K562 (cell line): Measurements from ENCODE around the gene GUF1. TPM values are rescaled to one million over a fixed set of nuclear protein-coding genes. Genes with fewer than 3 reads are reported as not detected.
"Not testable (repeated sequence)": the region's sequence is repeated elsewhere in the genome, so short reads cannot be mapped to it uniquely, and the experiment has no call there.

Source experiments
- ATAC-seq: fragments of 200-7000 bp; cut with Tn5 transposase; 3 replicates; pipeline ENCODE4 v1.9.1; 2020; ENCODE audit warnings: moderate library complexity
- BruUV-seq: library from RNA; stranded (reverse); fragments of 400-500 nt; replicated peaks from 2 replicates; lab custom pipeline; 2021; lab: Mats Ljungman, UMichigan
- CTCF ChIA-PET: fragments of 300-600 bp; formaldehyde crosslinking; extraction: SDS; loops from one replicate; lab custom pipeline; 2021; ENCODE audit warnings: low intra/inter-chr PET ratio; lab: Yijun Ruan, JAX
- POLR2A ChIA-PET: fragments of 300-600, 350-650 bp; sonication (Branson Sonifier 250); formaldehyde crosslinking; extraction: SDS; loops from one replicate; lab custom pipeline; 2021; ENCODE audit warnings: antibody characterized with exemption, inconsistent platforms; lab: Yijun Ruan, JAX
- DNase-seq, 4 experiments: peaks; one replicate each; pipeline versions ENCODE4 v3.0.0 to v3.0.0-alpha.2; 2011 to 2018; ENCODE audit warnings: low spot score in 3 of 4, mixed read lengths in 3 of 4; ENCODE audit errors: extremely low read depth in 1 of 4
- FAIRE-seq: peaks from 2 replicates; lab custom pipeline; 2011; peaks lifted over from hg19 to GRCh38; lab: Jason Lieb, UNC
- H2AFZ ChIP-seq: 2 replicates; pipeline ENCODE4 v1.6.0; 2011; ENCODE audit warnings: low read depth, low read length, control low read depth, inconsistent platforms
- H3K27ac ChIP-seq: fragments of 200-600 bp; 3 replicates; pipeline ENCODE4 v1.8.0; 2011; ENCODE audit warnings: low read depth, mild to moderate bottlenecking, control low read depth, inconsistent platforms, low read length, moderate library complexity, mixed read lengths; ENCODE audit errors: extremely low read depth
- H3K27me3 ChIP-seq, 2 experiments: fragments of 300-600 bp in 1 of 2; 2 replicates in 1 of 2; 3 replicates in 1 of 2; pipeline versions ENCODE4 v1.6.0 to v1.8.0; 2011; ENCODE audit warnings: inconsistent platforms in 2 of 2, low read length in 2 of 2, mild to moderate bottlenecking in 1 of 2, mixed read lengths in 1 of 2, moderate library complexity in 1 of 2; ENCODE audit not compliant: control insufficient read depth in 2 of 2, insufficient read depth in 2 of 2
- H3K36me3 ChIP-seq: fragments of 300-600 bp; 3 replicates; pipeline ENCODE4 v1.8.0; 2011; ENCODE audit warnings: mild to moderate bottlenecking, low read length, inconsistent platforms; ENCODE audit not compliant: control insufficient read depth, insufficient read depth
- H3K4me1 ChIP-seq, 2 experiments: fragments of 200-600 bp in 1 of 2; replicated peaks in 1 of 2; 2 replicates in 1 of 2; 3 replicates in 1 of 2; pipeline versions ENCODE4 v1.5.1 to v1.8.0; 2011; ENCODE audit warnings: inconsistent platforms in 2 of 2, low read length in 2 of 2, mild to moderate bottlenecking in 1 of 2, mixed read lengths in 1 of 2, moderate library complexity in 1 of 2; ENCODE audit not compliant: control insufficient read depth in 2 of 2, insufficient read depth in 2 of 2
- H3K4me2 ChIP-seq: 2 replicates; pipeline ENCODE4 v1.6.1; 2011; ENCODE audit warnings: low read length, control low read depth, inconsistent platforms, mixed read lengths; ENCODE audit not compliant: insufficient read depth
- H3K4me3 ChIP-seq: fragments of 200-600 bp; sonication (generic), shearing (Covaris generic); 2 replicates; pipeline ENCODE4 v1.5.1; 2016; ENCODE audit warnings: control low read depth, inconsistent platforms
- H3K79me2 ChIP-seq: fragments of 200-600 bp; 3 replicates; pipeline ENCODE4 v1.8.0; 2011; ENCODE audit warnings: low read length, inconsistent platforms; ENCODE audit not compliant: control insufficient read depth, insufficient read depth
- H3K9ac ChIP-seq, 2 experiments: 2 replicates each; pipeline versions ENCODE4 v1.6.0 to v1.6.1; 2011; ENCODE audit warnings: low read depth in 2 of 2, low read length in 2 of 2, control low read depth in 1 of 2, inconsistent platforms in 1 of 2, mild to moderate bottlenecking in 1 of 2, mixed read lengths in 1 of 2; ENCODE audit not compliant: insufficient read depth in 1 of 2
- H3K9me1 ChIP-seq: one replicate; pipeline ENCODE4 v1.6.0; 2011; ENCODE audit warnings: inconsistent platforms, mild to moderate bottlenecking, low read length, moderate library complexity; ENCODE audit not compliant: control insufficient read depth, insufficient read depth
- H3K9me3 ChIP-seq: replicated peaks from 2 replicates; pipeline ENCODE4 v1.5.1; 2011; ENCODE audit warnings: low read depth, low read length, inconsistent platforms; ENCODE audit not compliant: control insufficient read depth, insufficient read depth
- H4K20me1 ChIP-seq: replicated peaks from 2 replicates; pipeline ENCODE4 v1.6.1; 2011; ENCODE audit warnings: low read length, inconsistent platforms, mixed read lengths; ENCODE audit not compliant: control insufficient read depth, insufficient read depth
- CBX1 ChIP-seq: sonication (generic); IDR thresholded peaks from 2 replicates; pipeline ENCODE4 v1.6.1; 2016; ENCODE audit warnings: antibody characterized with exemption, low read depth, mild to moderate bottlenecking
- CEBPB ChIP-seq: fragments of 450-650 bp; IDR thresholded peaks from 2 replicates; pipeline ENCODE4 v1.6.1; 2016; ENCODE audit warnings: missing genetic modification characterization, missing compliant biosample characterization
- NR2C1 ChIP-seq, 2 experiments: fragments of 450-650 bp; IDR thresholded peaks; 2 replicates each; pipeline ENCODE4 v1.6.1; 2017; ENCODE audit warnings: mild to moderate bottlenecking in 2 of 2, antibody characterized with exemption in 1 of 2, inconsistent platforms in 1 of 2, missing compliant biosample characterization in 1 of 2, missing genetic modification characterization in 1 of 2
- SNIP1 ChIP-seq: fragments of 450-650 bp; IDR thresholded peaks from 2 replicates; pipeline ENCODE4 v1.7.1; 2017; ENCODE audit warnings: low read depth, mild to moderate bottlenecking
- TRIM24 ChIP-seq, 2 experiments: fragments of 450-650 bp; IDR thresholded peaks; 2 replicates each; pipeline ENCODE4 v1.6.1; 2016
- WGBS: fragments of 100-300 bp; shearing (Covaris generic); methylation state at CpG from one replicate; pipeline ENCODE4 v1.1.6; 2016; ENCODE audit warnings: low coverage, mixed read lengths; ENCODE audit not compliant: insufficient coverage; ENCODE audit errors: missing lambda C conversion rate; 5-methylcytosine and 5-hydroxymethylcytosine counted together
- in situ Hi-C: fragments of 300-500 bp; cut with MboI; formaldehyde crosslinking; loops from 4 replicates; pipeline ENCODE4 v1.15.0; 2018; ENCODE audit warnings: inconsistent platforms, mixed read lengths
- intact Hi-C: fragments of 100-400 bp; cut with micrococcal nuclease; formaldehyde crosslinking; loops from 2 replicates; pipeline ENCODE4 v1.14.2; 2022
- polyA plus RNA-seq, 8 experiments: library from polyadenylated mRNA; depleted of rRNA in 4 of 8; stranded (reverse) in 5 of 8; unstranded in 3 of 8; fragments of >200 nt; fragmentation: Nextera tagmentation in 2 of 8; fragmentation: Illumina TruSeq in 1 of 8; extraction: Ambion mirVana in 2 of 8; extraction: Trizol in 1 of 8; gene quantifications; 2 replicates each; pipeline versions ENCODE4 v1.2.1 to v1.2.3, GENCODE V29; 2011 to 2014; ENCODE audit warnings: inconsistent platforms in 1 of 8, missing spikeins in 1 of 8
- total RNA-seq, 7 experiments: library from RNA; depleted of rRNA in 6 of 7; stranded (reverse); fragments of >200 nt in 6 of 7; fragmentation: Illumina TruSeq in 2 of 7; extraction: Trizol in 2 of 7; gene quantifications; 2 replicates each; pipeline versions ENCODE4 v1.2.1 to v1.2.3, GENCODE V29; 2011 to 2021; ENCODE audit warnings: low replicate concordance in 1 of 7
- TF ChIP-seq, protein P1 (sequence below): fragments of 450-650 bp; IDR thresholded peaks from 2 replicates; pipeline ENCODE4 v1.6.1; 2018; ENCODE audit warnings: mild to moderate bottlenecking, low read depth; ENCODE audit not compliant: partially characterized antibody
- TF ChIP-seq, protein P2 (sequence below): fragments of 450-650 bp; formaldehyde crosslinking; conservative IDR thresholded peaks from 2 replicates; pipeline ENCODE4 v1.4.0; 2022; ENCODE audit warnings: mild to moderate bottlenecking, missing genetic modification characterization
- TF ChIP-seq, protein P3 (sequence below): sonication (generic); formaldehyde crosslinking; IDR thresholded peaks from 2 replicates; pipeline ENCODE4 v1.8.0; 2022; ENCODE audit warnings: mild to moderate bottlenecking, missing genetic modification reagents, borderline replicate concordance
- TF ChIP-seq, protein P4 (sequence below): fragments of 250-450 bp; sonication (Bioruptor Pico); IDR thresholded peaks from 2 replicates; pipeline ENCODE4 v1.8.0; 2022; ENCODE audit warnings: inconsistent platforms

The GUF1 gene
- total and polyA plus RNA-seq, 9 of the 15 experiments (the other 6 are each of a cell fraction or from before 2014, with no cell fraction given), result 8.1 to 47.5 (median 25.0) TPM

DNA sequence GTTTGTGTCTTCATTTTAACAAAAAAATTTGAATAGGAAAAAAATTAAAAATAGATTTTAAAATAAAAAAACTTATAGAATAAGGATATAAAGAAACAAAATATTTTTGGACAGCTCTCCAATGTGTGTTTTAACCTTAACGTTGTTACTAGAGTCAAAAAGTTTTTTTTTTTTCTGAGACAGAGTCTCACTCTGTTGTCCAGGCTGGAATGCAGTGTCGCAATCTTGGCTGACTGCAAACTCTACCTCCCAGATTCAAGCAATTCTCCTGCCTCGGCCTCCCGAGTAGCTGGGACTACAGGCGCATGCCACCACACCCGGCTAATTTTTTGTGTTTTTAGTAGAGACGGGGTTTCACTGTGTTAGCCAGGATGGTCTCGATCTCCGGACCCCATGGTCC, 50.5 kb downstream of the GUF1 start:
- H3K9ac ChIP-seq, H2AFZ ChIP-seq, ATAC-seq, FAIRE-seq, H3K27me3 ChIP-seq, CTCF ChIA-PET, H3K4me3 ChIP-seq, H3K36me3 ChIP-seq, H3K4me1 ChIP-seq, H3K4me2 ChIP-seq, H3K27ac ChIP-seq, in situ Hi-C loops, BruUV-seq, H3K9me3 ChIP-seq, DNase-seq, H4K20me1 ChIP-seq, intact Hi-C loops, H3K9me1 ChIP-seq: not testable (repeated sequence)
- TF ChIP-seq CEBPB (tag), result peak; percentile 50; the same call in 1 of the 2 replicates
- H3K79me2 ChIP-seq, result peaks cover 27% of the 10 kb centered on the region
- WGBS, result 31% methylated on average over 1 of the region's 9 CpGs
- POLR2A ChIA-PET, result interaction anchor here (0.8 kb wide), 1 partner anchor 49 kb away, joined by 3 read pairs; no protein-coding TSS in a partner anchor

DNA sequence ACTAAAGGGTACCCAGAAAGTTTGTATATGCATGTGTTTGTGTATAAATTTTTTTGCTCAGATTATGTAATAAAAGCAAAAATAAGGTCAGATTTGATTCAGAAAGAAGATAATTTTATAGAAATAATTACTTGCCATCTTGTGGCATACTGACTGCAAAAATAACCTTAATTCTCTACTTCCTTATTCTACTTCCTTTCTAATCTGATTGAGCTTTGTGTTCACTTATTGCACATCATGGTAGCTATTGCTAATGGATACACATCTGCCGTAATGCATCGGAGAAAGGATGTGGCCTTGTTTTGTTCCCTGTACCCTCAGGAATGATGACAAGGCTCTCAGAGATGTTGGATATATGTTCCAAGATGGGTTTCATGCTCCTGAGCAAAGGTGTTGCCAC, 58.7 kb downstream of the GUF1 start:
- 32% methylated on average over 2 of the region's 2 CpGs for WGBS
- in situ Hi-C loops, result no loop called here
- no TSS peak for BruUV-seq
- no peaks in the 10 kb centered on the region for H4K20me1 ChIP-seq
- no peaks in the 10 kb centered on the region for H3K9me1 ChIP-seq
- H3K9ac ChIP-seq, result no peak overlapping the region
- no peak overlapping the region for H3K4me2 ChIP-seq
- POLR2A ChIA-PET, result no interaction called here
- no peak overlapping the region for H2AFZ ChIP-seq
- FAIRE-seq, result no peak
- no peak overlapping the region for H3K27ac ChIP-seq
- H3K4me3 ChIP-seq, result no peak overlapping the region
- no peaks in the 10 kb centered on the region for H3K79me2 ChIP-seq
- intact Hi-C loops, result no loop called here
- no peaks in the 10 kb centered on the region for H3K4me1 ChIP-seq
- CTCF ChIA-PET, result no interaction called here
- no peaks in the 10 kb centered on the region for H3K27me3 ChIP-seq
- H3K9me3 ChIP-seq, result no peaks in the 10 kb centered on the region
- ATAC-seq, result no peak
- no peaks in the 10 kb centered on the region for H3K36me3 ChIP-seq
- DNase-seq, result no peak
- no peak for TF ChIP-seq SNIP1
- TF ChIP-seq, protein P1, sequence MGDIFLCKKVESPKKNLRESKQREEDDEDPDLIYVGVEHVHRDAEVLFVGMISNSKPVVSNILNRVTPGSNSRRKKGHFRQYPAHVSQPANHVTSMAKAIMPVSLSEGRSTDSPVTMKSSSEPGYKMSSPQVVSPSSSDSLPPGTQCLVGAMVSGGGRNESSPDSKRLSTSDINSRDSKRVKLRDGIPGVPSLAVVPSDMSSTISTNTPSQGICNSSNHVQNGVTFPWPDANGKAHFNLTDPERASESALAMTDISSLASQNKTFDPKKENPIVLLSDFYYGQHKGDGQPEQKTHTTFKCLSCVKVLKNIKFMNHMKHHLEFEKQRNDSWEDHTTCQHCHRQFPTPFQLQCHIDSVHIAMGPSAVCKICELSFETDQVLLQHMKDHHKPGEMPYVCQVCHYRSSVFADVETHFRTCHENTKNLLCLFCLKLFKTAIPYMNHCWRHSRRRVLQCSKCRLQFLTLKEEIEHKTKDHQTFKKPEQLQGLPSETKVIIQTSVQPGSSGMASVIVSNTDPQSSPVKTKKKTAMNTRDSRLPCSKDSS, result no peak
- TF ChIP-seq, protein P2, sequence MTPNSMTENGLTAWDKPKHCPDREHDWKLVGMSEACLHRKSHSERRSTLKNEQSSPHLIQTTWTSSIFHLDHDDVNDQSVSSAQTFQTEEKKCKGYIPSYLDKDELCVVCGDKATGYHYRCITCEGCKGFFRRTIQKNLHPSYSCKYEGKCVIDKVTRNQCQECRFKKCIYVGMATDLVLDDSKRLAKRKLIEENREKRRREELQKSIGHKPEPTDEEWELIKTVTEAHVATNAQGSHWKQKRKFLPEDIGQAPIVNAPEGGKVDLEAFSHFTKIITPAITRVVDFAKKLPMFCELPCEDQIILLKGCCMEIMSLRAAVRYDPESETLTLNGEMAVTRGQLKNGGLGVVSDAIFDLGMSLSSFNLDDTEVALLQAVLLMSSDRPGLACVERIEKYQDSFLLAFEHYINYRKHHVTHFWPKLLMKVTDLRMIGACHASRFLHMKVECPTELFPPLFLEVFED (CRISPR knock-in tag), result no peak
- TF ChIP-seq, protein P3, sequence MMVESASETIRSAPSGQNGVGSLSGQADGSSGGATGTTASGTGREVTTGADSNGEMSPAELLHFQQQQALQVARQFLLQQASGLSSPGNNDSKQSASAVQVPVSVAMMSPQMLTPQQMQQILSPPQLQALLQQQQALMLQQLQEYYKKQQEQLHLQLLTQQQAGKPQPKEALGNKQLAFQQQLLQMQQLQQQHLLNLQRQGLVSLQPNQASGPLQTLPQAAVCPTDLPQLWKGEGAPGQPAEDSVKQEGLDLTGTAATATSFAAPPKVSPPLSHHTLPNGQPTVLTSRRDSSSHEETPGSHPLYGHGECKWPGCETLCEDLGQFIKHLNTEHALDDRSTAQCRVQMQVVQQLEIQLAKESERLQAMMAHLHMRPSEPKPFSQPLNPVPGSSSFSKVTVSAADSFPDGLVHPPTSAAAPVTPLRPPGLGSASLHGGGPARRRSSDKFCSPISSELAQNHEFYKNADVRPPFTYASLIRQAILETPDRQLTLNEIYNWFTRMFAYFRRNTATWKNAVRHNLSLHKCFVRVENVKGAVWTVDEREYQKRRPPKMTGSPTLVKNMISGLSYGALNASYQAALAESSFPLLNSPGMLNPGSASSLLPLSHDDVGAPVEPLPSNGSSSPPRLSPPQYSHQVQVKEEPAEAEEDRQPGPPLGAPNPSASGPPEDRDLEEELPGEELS, result no peak
- no peak for TF ChIP-seq NR2C1 (IDR thresholded peaks at IDR 0.05)
- no peak for TF ChIP-seq NR2C1 (tag; IDR thresholded peaks at IDR 0.05)
- TF ChIP-seq, protein P4, sequence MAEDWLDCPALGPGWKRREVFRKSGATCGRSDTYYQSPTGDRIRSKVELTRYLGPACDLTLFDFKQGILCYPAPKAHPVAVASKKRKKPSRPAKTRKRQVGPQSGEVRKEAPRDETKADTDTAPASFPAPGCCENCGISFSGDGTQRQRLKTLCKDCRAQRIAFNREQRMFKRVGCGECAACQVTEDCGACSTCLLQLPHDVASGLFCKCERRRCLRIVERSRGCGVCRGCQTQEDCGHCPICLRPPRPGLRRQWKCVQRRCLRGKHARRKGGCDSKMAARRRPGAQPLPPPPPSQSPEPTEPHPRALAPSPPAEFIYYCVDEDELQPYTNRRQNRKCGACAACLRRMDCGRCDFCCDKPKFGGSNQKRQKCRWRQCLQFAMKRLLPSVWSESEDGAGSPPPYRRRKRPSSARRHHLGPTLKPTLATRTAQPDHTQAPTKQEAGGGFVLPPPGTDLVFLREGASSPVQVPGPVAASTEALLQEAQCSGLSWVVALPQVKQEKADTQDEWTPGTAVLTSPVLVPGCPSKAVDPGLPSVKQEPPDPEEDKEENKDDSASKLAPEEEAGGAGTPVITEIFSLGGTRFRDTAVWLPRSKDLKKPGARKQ (CRISPR knock-in tag), result no peak
- TF ChIP-seq CBX1, result no peak
- no peak for TF ChIP-seq TRIM24 (IDR thresholded peaks at IDR 0.05)
